HL-60/S4 treated with phorbol 12-myristate 13-acetate at 8.2 ng/mL for 4 days and 3 days (cell line): Measurements from ENCODE around the gene EVPLL.
"Not testable (repeated sequence)": the region's sequence is repeated elsewhere in the genome, so short reads cannot be mapped to it uniquely, and the experiment has no call there.

Experiments
- in situ Hi-C: fragments of 300-500 bp; cut with MboI; formaldehyde crosslinking; loops from 2 replicates; pipeline ENCODE4 v1.15.0; 2022; ENCODE audit warnings: low sequenced_read_pairs

EVPLL gene

DNA sequence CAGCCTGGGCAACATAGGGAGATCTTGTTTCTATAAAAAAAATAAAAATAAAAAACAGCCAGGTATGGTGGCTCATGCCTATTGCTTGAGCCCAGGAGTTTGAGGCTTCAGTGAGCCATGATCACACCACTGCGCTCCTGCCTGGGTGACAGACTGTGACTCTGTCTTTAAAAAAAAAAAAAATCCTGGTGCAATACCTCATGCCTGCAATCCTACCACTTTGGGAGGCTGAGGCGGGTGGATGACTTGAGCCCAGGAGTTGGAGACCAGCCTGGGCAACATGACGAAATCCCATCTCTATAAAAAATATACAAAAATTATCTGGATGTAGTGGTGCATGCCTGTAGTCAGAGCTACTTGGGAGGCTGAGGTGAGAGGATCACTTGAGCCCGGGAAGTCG, 1.0 kb downstream of the EVPLL start:
- in situ Hi-C loops = not testable (repeated sequence)

GRCh38 chr17:18379246-18380146, 1.9 kb downstream of the EVPLL start:
- in situ Hi-C loops = no loop called here

GRCh38 chr17:18380471-18381157, 3.0 kb downstream of the EVPLL start:
- in situ Hi-C loops = no loop called here

DNA sequence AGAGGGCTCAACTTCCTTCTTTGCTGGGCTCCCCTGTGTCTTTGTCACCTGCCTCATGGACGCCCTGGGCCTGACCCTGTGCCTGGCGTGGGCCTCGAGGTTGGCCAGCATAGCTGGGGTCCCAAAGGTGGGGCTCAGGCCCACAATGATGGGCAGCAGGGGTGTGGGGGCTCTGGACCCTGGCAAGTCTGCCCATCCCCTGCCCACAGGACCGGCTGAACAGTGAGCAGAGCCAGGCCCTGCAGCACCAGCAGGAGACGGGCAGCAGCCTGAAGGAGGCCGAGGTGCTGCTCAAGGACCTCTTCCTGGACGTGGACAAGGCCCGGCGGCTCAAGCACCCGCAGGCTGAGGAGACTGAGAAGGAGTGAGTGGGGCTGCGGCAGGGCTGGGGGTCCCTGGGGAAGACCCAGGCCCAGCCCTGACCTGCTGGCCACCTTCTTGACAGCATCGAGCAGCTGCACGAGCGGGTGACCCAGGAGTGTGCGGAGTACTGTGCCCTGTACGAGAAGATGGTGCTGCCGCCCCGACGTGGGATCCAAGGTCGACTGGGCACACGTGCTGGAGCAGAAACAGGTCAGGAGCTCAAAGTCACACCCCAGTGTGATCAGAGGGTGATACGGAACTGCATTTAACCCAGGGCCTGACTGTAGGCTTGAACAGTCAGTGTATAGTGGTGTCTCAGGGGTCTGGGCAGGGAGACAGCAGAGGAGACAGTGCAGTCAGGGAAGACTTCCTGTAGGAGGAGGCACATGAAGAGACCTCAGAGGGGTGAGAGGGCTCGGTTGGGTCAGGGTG, 3.8 kb downstream of the EVPLL start:
- in situ Hi-C loops = no loop called here

GRCh38 chr17:18381953-18382245, 4.3 kb downstream of the EVPLL start:
- in situ Hi-C loops = no loop called here

DNA sequence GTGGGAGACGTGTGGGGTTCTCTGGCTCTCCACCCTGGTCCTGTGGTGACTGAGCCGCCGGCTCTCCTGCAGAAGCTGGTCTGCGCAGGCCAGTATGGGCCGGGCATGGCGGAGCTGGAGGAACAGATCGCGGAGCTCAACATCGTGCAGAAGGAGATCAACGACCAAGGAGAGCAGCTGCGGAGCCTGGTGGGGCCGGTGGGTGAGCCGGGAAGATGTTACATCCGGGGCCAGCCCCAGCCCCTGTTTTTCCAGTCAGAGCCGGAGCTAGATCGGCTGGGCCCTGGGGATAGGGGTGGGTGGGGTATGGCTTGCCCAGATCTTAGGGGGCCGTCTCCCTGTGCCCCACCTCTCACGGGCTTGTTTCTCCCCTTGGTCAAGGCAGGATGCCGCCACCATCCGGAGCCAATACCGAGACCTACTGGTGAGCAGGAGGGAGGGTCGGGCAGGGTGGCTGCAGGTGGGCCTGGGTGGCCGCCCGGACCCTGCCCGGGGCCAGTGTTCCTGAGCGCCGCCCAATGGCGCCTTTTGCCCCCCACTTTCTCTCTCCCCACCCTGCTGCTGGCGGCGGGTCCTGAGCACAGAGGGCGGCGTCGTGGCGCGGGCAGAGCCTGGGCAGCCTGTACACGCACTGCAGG, 5.0 kb downstream of the EVPLL start:
- in situ Hi-C loops = no loop called here

DNA sequence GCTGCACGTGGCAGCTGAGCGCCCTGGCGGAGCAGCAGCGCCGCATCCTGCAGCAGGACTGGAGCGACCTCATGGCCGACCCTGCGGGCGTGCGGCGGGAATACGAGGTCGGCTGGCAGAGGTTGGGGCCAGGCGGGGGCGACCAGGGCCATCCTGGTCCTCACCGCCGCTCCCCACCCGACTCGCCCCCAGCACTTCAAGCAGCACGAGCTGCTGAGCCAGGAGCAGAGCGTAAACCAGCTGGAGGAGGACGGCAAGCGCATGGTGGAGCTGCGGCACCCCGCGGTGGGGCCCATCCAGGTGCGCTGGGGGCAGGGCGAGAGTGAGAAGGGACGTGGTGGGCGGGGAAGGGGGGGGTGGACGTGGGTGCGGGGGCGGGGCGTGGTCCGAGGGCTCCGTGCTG, 5.5 kb downstream of the EVPLL start:
- in situ Hi-C loops = not testable (repeated sequence)

- in situ Hi-C loops = not testable (repeated sequence)
These were observed 6.7 kb downstream of the EVPLL start for GRCh38 chr17:18384271-18384670.

DNA sequence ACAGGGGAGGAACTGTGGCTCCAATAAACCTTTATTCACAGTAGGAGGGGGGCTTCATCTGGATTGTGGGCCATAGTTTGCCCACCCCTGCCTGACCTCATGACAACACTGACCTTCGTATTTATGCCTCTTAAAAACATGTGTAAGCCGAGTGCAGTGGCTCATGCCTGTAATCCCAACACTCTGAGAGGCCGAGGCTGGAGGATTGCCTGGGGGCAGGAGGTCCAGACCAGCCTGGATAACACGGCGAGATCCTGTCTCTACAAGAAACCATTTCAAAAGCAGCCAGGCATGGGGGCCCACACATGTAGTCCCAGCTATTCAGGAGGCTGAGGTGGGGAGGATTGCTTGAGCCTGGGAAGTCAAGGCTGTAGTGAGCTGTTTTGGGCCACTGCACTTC, 10.0 kb downstream of the EVPLL start:
- in situ Hi-C loops = not testable (repeated sequence)

GRCh38 chr17:18388266-18388665, 10.7 kb downstream of the EVPLL start:
- in situ Hi-C loops = not testable (repeated sequence)

DNA sequence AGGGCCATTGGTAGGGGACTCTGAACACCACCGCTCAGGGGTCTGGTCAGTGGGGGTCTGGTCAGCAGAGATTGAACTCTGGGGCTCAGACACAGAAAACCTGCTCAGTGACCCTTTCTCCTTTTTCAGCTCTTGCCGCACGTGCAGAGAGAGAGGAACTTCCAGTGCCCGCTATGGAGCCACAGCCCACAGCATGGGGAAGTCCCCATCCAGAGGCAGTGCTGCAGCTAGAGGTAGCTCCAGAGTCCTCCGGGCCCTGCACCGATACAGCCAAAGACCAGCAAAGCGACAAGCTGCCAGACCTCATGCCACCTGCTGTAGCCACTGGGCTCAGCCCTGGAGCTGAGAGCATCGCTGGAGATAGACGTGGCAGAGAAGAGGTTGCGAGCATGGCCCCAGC, 11.2 kb downstream of the EVPLL start:
- in situ Hi-C loops = not testable (repeated sequence)

- in situ Hi-C loops = not testable (repeated sequence)
These were observed 24.5 kb downstream of the EVPLL start for GRCh38 chr17:18401872-18402590.

- in situ Hi-C loops = not testable (repeated sequence)
These were observed 25.6 kb downstream of the EVPLL start for GRCh38 chr17:18403166-18403565.

- in situ Hi-C loops = not testable (repeated sequence)
These were observed 26.0 kb downstream of the EVPLL start for GRCh38 chr17:18403604-18404003.

- in situ Hi-C loops = not testable (repeated sequence)
These were observed 31.3 kb downstream of the EVPLL start for GRCh38 chr17:18408906-18409305.

GRCh38 chr17:18409321-18409720, 31.7 kb downstream of the EVPLL start:
- in situ Hi-C loops = not testable (repeated sequence)

GRCh38 chr17:18410736-18411135, 33.2 kb downstream of the EVPLL start:
- in situ Hi-C loops = not testable (repeated sequence)

- in situ Hi-C loops = not testable (repeated sequence)
These were observed 33.8 kb downstream of the EVPLL start for GRCh38 chr17:18411377-18411864.

DNA sequence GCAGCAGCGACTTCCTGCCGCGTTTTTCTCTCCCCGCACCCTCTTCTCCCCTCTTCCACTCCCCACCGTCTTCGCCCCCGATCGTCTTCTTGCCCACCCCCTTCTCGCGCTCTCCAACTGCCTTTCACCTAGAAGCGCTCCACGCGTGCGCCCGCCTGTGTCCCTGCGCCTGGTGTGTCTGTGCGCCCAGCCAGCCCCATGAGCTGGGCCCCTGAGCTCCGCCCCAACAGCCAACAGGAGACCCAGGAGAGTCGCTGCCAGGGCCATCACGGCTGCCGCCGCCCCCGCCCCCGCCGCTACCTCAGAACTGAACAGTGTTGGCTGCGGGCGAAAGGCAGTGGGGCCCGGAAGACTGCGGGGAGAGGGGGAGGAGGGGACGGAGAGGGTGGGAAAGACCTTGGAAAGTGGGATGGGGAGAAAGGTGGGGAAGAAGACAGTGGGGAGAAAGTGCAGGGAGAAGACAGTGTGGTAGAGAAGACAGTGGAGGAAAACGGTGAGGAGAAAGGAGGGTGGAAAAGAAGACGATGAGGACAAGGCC, 34.5 kb downstream of the EVPLL start:
- in situ Hi-C loops = not testable (repeated sequence)

DNA sequence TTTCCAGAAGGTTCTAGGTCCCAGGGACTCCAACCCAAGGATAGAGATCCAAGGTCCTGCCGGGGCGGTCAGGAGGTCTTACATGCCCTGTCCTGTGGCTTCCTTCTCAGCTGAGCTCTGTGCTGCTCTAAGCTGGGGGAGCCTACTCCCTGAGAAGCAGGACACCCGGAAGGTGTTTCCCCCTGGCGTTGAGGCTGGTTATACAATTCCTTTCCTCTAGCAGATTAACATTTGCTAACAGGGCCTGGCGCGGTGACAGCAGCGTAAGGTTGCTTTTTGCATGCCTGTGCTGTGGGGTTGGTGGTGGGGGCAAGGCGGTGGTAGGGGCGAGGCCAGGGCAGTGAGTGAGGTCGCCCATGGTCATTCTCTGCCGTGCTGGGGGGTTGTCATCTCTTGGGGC, 43.9 kb downstream of the EVPLL start:
- in situ Hi-C loops = not testable (repeated sequence)
